HepG2 (cell line): ENCODE results near the gene PIP4K2C. TPM values are rescaled to one million over a fixed set of nuclear protein-coding genes. Genes with fewer than 3 reads are reported as not detected.

Experiments used
- BHLHE40 ChIP-seq: IDR thresholded peaks from 2 replicates; pipeline ENCODE4 v1.6.1; 2011; ENCODE audit warnings: low read length, improper control_type of control experiment
- DDIT3 ChIP-seq: sonication (generic); formaldehyde crosslinking; IDR thresholded peaks from 2 replicates; pipeline ENCODE4 v1.4.0; 2020; ENCODE audit warnings: mild to moderate bottlenecking, missing genetic modification reagents
- E2F5 ChIP-seq: sonication (generic); formaldehyde crosslinking; conservative IDR thresholded peaks from 2 replicates; pipeline ENCODE4 v1.4.0; 2020; ENCODE audit warnings: missing genetic modification reagents
- ESRRA ChIP-seq: sonication (generic); formaldehyde crosslinking; IDR thresholded peaks from 2 replicates; pipeline ENCODE4 v1.5.1; 2020; ENCODE audit warnings: mild to moderate bottlenecking, low read depth, missing genetic modification reagents
- FOXO4 ChIP-seq: sonication (generic); formaldehyde crosslinking; conservative IDR thresholded peaks from 2 replicates; pipeline ENCODE4 v1.8.1; 2023; ENCODE audit warnings: missing genetic modification reagents
- HNF1B ChIP-seq: sonication (generic); formaldehyde crosslinking; IDR thresholded peaks from 2 replicates; pipeline ENCODE4 v1.5.1; 2020; ENCODE audit warnings: mild to moderate bottlenecking, moderate library complexity, missing genetic modification reagents
- HNRNPUL1 ChIP-seq: fragments of 200-400 bp; formaldehyde crosslinking; IDR thresholded peaks from 2 replicates; pipeline ENCODE4 v1.6.1; 2017; ENCODE audit warnings: low read depth, mild to moderate bottlenecking, low read length, moderate library complexity
- HOXA3 ChIP-seq: sonication (generic); formaldehyde crosslinking; IDR thresholded peaks from 2 replicates; pipeline ENCODE4 v1.5.0; 2020; ENCODE audit warnings: missing genetic modification reagents
- KDM2A ChIP-seq: sonication (generic); formaldehyde crosslinking; IDR thresholded peaks from 2 replicates; pipeline ENCODE4 v1.4.0; 2020; ENCODE audit warnings: low read depth, missing genetic modification reagents, borderline replicate concordance
- MAX ChIP-seq: IDR thresholded peaks from 2 replicates; pipeline ENCODE4 v1.6.1; 2012; ENCODE audit warnings: inconsistent platforms
- TFDP1 ChIP-seq: IDR thresholded peaks from 2 replicates; pipeline ENCODE4 v1.6.1; 2016; ENCODE audit warnings: missing compliant biosample characterization, missing genetic modification reagents, borderline replicate concordance
- ZBTB38 ChIP-seq: sonication (generic); formaldehyde crosslinking; IDR thresholded peaks from 2 replicates; pipeline ENCODE4 v1.5.1; 2020; ENCODE audit warnings: mild to moderate bottlenecking, missing genetic modification reagents
- ZFP36L1 ChIP-seq: sonication (generic); formaldehyde crosslinking; IDR thresholded peaks from 2 replicates; pipeline ENCODE4 v1.8.0; 2022; ENCODE audit warnings: mild to moderate bottlenecking, missing genetic modification reagents, moderate library complexity
- ZNF232 ChIP-seq: sonication (generic); formaldehyde crosslinking; IDR thresholded peaks from 2 replicates; pipeline ENCODE4 v1.4.0; 2020; ENCODE audit warnings: missing genetic modification reagents, borderline replicate concordance
- ZNF552 ChIP-seq: sonication (generic); formaldehyde crosslinking; IDR thresholded peaks from 2 replicates; pipeline ENCODE4 v1.9.0; 2022; ENCODE audit warnings: missing genetic modification reagents, mild to moderate bottlenecking, borderline replicate concordance
- ZNF574 ChIP-seq: sonication (generic); formaldehyde crosslinking; IDR thresholded peaks from 2 replicates; pipeline ENCODE4 v1.4.0; 2020; ENCODE audit warnings: missing genetic modification reagents
- ZNF770 ChIP-seq: sonication (generic); formaldehyde crosslinking; IDR thresholded peaks from 2 replicates; pipeline ENCODE4 v1.5.0; 2020; ENCODE audit warnings: mild to moderate bottlenecking, missing genetic modification reagents
- polyA plus RNA-seq, 8 experiments: library from polyadenylated mRNA; depleted of rRNA in 3 of 8; stranded (reverse) in 7 of 8; unstranded in 1 of 8; fragments of >200 nt; fragmentation: Illumina TruSeq in 4 of 8; extraction: Trizol in 4 of 8; gene quantifications; 2 replicates each; pipeline versions ENCODE4 v1.2.1 to v1.2.3, GENCODE V29; 2011 to 2016; ENCODE audit warnings: low read depth in 4 of 8, missing spikeins in 1 of 8, mixed read lengths in 1 of 8; ENCODE audit not compliant: insufficient read depth in 1 of 8
- total RNA-seq, 5 experiments: library from RNA; depleted of rRNA; stranded (reverse); fragments of >200 nt; fragmentation: Illumina TruSeq; extraction: Trizol; gene quantifications; 2 replicates each; pipeline ENCODE4 v1.2.3, GENCODE V29; 2016; ENCODE audit warnings: low read depth in 1 of 5

Gene PIP4K2C
- total and polyA plus RNA-seq, 2 of the 13 experiments (the other 11 are each of a cell fraction or from before 2014, with no cell fraction given) = 23.3 to 26.4 TPM

GRCh38 chr12:57621497-57622292, 30.7 kb downstream of the PIP4K2C start (continued):
- no peak for TF ChIP-seq ZNF770
- TF ChIP-seq ESRRA (CRISPR knock-in tag) = no peak
- TF ChIP-seq ZNF232 (CRISPR knock-in tag) = no peak
- peak; percentile 82 for TF ChIP-seq KDM2A (CRISPR knock-in tag)
- TF ChIP-seq HOXA3 = peak; percentile 57; the same call in 1 of the 2 replicates
- 0 out of 2 replicates have a peak, but pooled peaks have one; percentile 43 for TF ChIP-seq HNF1B (CRISPR knock-in tag)
- no peak for TF ChIP-seq DDIT3
- no peak; the same call in 1 of the 2 replicates for TF ChIP-seq TFDP1
- peak; percentile 29; the same call in 1 of the 2 replicates for TF ChIP-seq MAX
- TF ChIP-seq ZBTB38 (CRISPR knock-in tag) = no peak
- no peak for TF ChIP-seq ZFP36L1 (CRISPR knock-in tag)
- TF ChIP-seq BHLHE40 = no peak
- TF ChIP-seq HNRNPUL1 = no peak
- no peak for TF ChIP-seq FOXO4 (CRISPR knock-in tag)
- TF ChIP-seq ZNF552 (CRISPR knock-in tag) = no peak
- TF ChIP-seq ZNF574 (CRISPR knock-in tag) = peak; percentile 63; the same call in 1 of the 2 replicates
- TF ChIP-seq E2F5 (CRISPR knock-in tag) = no peak
